A549 (cell line): ENCODE measurements around the gene C3orf85.

Source experiments
- CBX2 ChIP-seq: fragments of 200-600 bp; sonication (generic); IDR thresholded peaks from 2 replicates; pipeline ENCODE4 v1.6.1; 2016; ENCODE audit warnings: low read depth, mild to moderate bottlenecking, borderline replicate concordance
- CEBPB ChIP-seq, 2 experiments: fragments of >200 bp in 1 of 2; sonication (Bioruptor Twin) in 1 of 2; formaldehyde crosslinking in 1 of 2; IDR thresholded peaks; 2 replicates each; pipeline ENCODE4 v1.6.1; 2012 to 2016
- EHMT2 ChIP-seq: fragments of 200-600 bp; sonication (generic); IDR thresholded peaks from 2 replicates; pipeline ENCODE4 v1.6.1; 2016; ENCODE audit warnings: antibody characterized with exemption, low read depth, mild to moderate bottlenecking, moderate library complexity
- JUN ChIP-seq, 2 experiments: fragments of >200 bp; sonication (Bioruptor Twin); formaldehyde crosslinking; IDR thresholded peaks; 2 replicates in 1 of 2; 3 replicates in 1 of 2; pipeline ENCODE4 v1.6.1; 2016 to 2017
- MAZ ChIP-seq: fragments of 150-350 bp; IDR thresholded peaks from 2 replicates; pipeline ENCODE4 v1.6.1; 2014; ENCODE audit warnings: antibody characterized with exemption, low read depth, low read length, borderline replicate concordance
- NR3C1 ChIP-seq: fragments of >200 bp; sonication (Bioruptor Twin); formaldehyde crosslinking; IDR thresholded peaks from 3 replicates; pipeline ENCODE4 v1.6.1; 2017
- POLR2A ChIP-seq: IDR thresholded peaks from 2 replicates; pipeline ENCODE4 v1.6.1; 2012; ENCODE audit warnings: mild to moderate bottlenecking, low read length
- RFX5 ChIP-seq: fragments of 450-650 bp; IDR thresholded peaks from 2 replicates; pipeline ENCODE4 v1.7.1; 2014; ENCODE audit warnings: antibody characterized with exemption, mild to moderate bottlenecking, moderate library complexity
- RNF2 ChIP-seq: fragments of 200-600 bp; sonication (generic); IDR thresholded peaks from 2 replicates; pipeline ENCODE4 v1.6.1; 2016; ENCODE audit warnings: low read depth, mild to moderate bottlenecking, antibody characterized with exemption, moderate library complexity, borderline replicate concordance
- TF ChIP-seq, protein P1 (sequence below): fragments of >200 bp; sonication (Bioruptor Twin); formaldehyde crosslinking; IDR thresholded peaks from 3 replicates; pipeline ENCODE4 v1.5.1; 2016
- TF ChIP-seq, protein P2 (sequence below): fragments of 450-650 bp; IDR thresholded peaks from 2 replicates; pipeline ENCODE4 v1.6.1; 2014; ENCODE audit warnings: antibody characterized with exemption
- TF ChIP-seq, protein P3 (sequence below): fragments of >200 bp; sonication (Bioruptor Twin); formaldehyde crosslinking; IDR thresholded peaks from 2 replicates; pipeline ENCODE4 v1.6.1; 2016
- TF ChIP-seq, protein P4 (sequence below): fragments of 200-600 bp; sonication (generic); IDR thresholded peaks from 2 replicates; pipeline ENCODE4 v1.6.1; 2016; ENCODE audit warnings: antibody characterized with exemption, mild to moderate bottlenecking, moderate library complexity

DNA sequence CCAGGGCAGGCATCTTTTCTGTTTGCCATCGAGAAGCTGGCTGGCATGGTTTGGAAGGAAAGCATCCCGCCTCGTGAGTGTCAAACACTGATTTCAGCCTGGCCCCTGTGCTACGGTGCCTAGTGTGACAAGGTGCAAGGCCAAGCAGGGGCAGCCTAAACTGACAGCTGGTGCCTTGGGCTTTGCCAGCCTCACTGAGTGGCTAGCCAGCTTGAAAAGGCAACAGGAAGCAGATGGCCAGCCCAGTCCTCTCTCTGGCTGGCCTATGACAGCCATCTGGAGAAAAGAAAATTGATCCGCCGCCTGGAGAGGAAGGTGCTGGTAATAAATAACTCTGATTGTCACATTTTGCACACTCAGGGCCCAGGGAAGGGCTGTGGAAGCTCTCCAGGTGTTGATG, 52.2 kb downstream of the C3orf85 start:
- TF ChIP-seq POLR2A (no peak), MAZ (no peak), NR3C1 (no peak), RNF2 (no peak), JUN (IDR thresholded peaks at IDR 0.05) (no peak), RFX5 (no peak), CEBPB (IDR thresholded peaks at IDR 0.05) (no peak), EHMT2 (no peak), CBX2 (no peak)
- TF ChIP-seq, protein P1, sequence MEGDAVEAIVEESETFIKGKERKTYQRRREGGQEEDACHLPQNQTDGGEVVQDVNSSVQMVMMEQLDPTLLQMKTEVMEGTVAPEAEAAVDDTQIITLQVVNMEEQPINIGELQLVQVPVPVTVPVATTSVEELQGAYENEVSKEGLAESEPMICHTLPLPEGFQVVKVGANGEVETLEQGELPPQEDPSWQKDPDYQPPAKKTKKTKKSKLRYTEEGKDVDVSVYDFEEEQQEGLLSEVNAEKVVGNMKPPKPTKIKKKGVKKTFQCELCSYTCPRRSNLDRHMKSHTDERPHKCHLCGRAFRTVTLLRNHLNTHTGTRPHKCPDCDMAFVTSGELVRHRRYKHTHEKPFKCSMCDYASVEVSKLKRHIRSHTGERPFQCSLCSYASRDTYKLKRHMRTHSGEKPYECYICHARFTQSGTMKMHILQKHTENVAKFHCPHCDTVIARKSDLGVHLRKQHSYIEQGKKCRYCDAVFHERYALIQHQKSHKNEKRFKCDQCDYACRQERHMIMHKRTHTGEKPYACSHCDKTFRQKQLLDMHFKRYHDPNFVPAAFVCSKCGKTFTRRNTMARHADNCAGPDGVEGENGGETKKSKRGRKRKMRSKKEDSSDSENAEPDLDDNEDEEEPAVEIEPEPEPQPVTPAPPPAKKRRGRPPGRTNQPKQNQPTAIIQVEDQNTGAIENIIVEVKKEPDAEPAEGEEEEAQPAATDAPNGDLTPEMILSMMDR, result no peak
- TF ChIP-seq, protein P2, sequence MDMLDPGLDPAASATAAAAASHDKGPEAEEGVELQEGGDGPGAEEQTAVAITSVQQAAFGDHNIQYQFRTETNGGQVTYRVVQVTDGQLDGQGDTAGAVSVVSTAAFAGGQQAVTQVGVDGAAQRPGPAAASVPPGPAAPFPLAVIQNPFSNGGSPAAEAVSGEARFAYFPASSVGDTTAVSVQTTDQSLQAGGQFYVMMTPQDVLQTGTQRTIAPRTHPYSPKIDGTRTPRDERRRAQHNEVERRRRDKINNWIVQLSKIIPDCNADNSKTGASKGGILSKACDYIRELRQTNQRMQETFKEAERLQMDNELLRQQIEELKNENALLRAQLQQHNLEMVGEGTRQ, result no peak
- TF ChIP-seq, protein P3, sequence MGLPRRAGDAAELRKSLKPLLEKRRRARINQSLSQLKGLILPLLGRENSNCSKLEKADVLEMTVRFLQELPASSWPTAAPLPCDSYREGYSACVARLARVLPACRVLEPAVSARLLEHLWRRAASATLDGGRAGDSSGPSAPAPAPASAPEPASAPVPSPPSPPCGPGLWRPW, result no peak
- TF ChIP-seq, protein P4, sequence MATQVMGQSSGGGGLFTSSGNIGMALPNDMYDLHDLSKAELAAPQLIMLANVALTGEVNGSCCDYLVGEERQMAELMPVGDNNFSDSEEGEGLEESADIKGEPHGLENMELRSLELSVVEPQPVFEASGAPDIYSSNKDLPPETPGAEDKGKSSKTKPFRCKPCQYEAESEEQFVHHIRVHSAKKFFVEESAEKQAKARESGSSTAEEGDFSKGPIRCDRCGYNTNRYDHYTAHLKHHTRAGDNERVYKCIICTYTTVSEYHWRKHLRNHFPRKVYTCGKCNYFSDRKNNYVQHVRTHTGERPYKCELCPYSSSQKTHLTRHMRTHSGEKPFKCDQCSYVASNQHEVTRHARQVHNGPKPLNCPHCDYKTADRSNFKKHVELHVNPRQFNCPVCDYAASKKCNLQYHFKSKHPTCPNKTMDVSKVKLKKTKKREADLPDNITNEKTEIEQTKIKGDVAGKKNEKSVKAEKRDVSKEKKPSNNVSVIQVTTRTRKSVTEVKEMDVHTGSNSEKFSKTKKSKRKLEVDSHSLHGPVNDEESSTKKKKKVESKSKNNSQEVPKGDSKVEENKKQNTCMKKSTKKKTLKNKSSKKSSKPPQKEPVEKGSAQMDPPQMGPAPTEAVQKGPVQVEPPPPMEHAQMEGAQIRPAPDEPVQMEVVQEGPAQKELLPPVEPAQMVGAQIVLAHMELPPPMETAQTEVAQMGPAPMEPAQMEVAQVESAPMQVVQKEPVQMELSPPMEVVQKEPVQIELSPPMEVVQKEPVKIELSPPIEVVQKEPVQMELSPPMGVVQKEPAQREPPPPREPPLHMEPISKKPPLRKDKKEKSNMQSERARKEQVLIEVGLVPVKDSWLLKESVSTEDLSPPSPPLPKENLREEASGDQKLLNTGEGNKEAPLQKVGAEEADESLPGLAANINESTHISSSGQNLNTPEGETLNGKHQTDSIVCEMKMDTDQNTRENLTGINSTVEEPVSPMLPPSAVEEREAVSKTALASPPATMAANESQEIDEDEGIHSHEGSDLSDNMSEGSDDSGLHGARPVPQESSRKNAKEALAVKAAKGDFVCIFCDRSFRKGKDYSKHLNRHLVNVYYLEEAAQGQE, result no peak
